Cardiac muscle cell (in vitro differentiated cells and primary cell): Measurements from ENCODE around the gene TCF7L1. TPM values are rescaled to one million over a fixed set of nuclear protein-coding genes. Genes with fewer than 3 reads are reported as not detected.

Experiments
- DNase-seq, 2 donors: peaks; one replicate each; pipeline versions ENCODE4 v3.0.0 to v3.0.0-alpha.2; 2010 to 2017; ENCODE audit warnings: low read depth in 1 of 2, low spot score in 1 of 2
- H3K27ac ChIP-seq: fragments of 200-600 bp; sonication (generic); 2 replicates; pipeline ENCODE4 v1.5.1; 2016
- H3K27me3 ChIP-seq: fragments of 200-600 bp; sonication (generic); 2 replicates; pipeline ENCODE4 v1.6.0; 2016; ENCODE audit warnings: control low read depth
- H3K36me3 ChIP-seq: fragments of 200-600 bp; sonication (generic); 2 replicates; pipeline ENCODE4 v1.5.1; 2016; ENCODE audit warnings: control low read depth
- H3K4me1 ChIP-seq: fragments of 200-600 bp; sonication (generic); 2 replicates; pipeline ENCODE4 v1.8.1; 2017; ENCODE audit warnings: low read depth, mild to moderate bottlenecking, mixed run types
- H3K4me3 ChIP-seq: fragments of 200-600 bp; sonication (generic); 2 replicates; pipeline ENCODE4 v1.5.1; 2016; ENCODE audit warnings: mild to moderate bottlenecking
- H3K9me3 ChIP-seq: fragments of 200-600 bp; sonication (generic); 2 replicates; pipeline ENCODE4 v1.5.1; 2017; ENCODE audit warnings: low read depth, mild to moderate bottlenecking, control low read depth
- polyA plus RNA-seq: library from polyadenylated mRNA; unstranded; fragments of >200 nt; fragmentation: Nextera tagmentation; extraction: Ambion mirVana; gene quantifications from 2 replicates; pipeline ENCODE4 v1.2.1, GENCODE V29; 2016
- total RNA-seq: library from RNA; depleted of rRNA; stranded (reverse); fragments of >200 nt; gene quantifications from 2 replicates; pipeline ENCODE4 v1.2.3, GENCODE V29; 2016
- TF ChIP-seq, protein P1 (sequence below): IDR thresholded peaks from 2 replicates; pipeline ENCODE4 v1.5.1; 2012; ENCODE audit warnings: low read depth, mild to moderate bottlenecking, low read length

Gene TCF7L1
- total and polyA plus RNA-seq, 2 experiments from 2014 or later = 5.3 to 10.0 TPM

DNA sequence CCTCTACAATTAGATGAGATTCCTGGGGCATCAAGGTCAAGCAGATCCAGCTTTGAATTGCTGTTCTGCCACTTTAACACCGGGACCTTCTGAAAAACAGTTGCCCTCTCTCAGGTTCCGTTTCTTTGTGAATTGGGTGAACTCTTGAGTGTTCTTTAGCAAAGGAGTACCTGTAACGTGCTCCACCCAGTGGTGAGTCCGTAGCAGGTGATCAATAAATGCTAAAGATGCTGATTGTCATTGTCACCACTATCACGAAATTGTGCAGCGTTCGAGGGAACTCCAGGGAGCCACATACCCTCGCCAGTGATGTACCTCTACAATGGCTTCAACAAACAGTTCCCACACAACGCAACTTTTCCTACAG lies 81.9 kb downstream of the TCF7L1 start:
- Histone ChIP-seq H3K36me3 (no peaks in the 10 kb centered on the region), H3K9me3 (no peaks in the 10 kb centered on the region), H3K27me3 (no peaks in the 10 kb centered on the region), H3K4me1 (peaks cover 11% of the 10 kb centered on the region), H3K4me3 (no peak overlapping the region), H3K27ac (no peak overlapping the region)
- no peak for DNase-seq
- TF ChIP-seq, protein P1, sequence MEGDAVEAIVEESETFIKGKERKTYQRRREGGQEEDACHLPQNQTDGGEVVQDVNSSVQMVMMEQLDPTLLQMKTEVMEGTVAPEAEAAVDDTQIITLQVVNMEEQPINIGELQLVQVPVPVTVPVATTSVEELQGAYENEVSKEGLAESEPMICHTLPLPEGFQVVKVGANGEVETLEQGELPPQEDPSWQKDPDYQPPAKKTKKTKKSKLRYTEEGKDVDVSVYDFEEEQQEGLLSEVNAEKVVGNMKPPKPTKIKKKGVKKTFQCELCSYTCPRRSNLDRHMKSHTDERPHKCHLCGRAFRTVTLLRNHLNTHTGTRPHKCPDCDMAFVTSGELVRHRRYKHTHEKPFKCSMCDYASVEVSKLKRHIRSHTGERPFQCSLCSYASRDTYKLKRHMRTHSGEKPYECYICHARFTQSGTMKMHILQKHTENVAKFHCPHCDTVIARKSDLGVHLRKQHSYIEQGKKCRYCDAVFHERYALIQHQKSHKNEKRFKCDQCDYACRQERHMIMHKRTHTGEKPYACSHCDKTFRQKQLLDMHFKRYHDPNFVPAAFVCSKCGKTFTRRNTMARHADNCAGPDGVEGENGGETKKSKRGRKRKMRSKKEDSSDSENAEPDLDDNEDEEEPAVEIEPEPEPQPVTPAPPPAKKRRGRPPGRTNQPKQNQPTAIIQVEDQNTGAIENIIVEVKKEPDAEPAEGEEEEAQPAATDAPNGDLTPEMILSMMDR = no peak

DNA sequence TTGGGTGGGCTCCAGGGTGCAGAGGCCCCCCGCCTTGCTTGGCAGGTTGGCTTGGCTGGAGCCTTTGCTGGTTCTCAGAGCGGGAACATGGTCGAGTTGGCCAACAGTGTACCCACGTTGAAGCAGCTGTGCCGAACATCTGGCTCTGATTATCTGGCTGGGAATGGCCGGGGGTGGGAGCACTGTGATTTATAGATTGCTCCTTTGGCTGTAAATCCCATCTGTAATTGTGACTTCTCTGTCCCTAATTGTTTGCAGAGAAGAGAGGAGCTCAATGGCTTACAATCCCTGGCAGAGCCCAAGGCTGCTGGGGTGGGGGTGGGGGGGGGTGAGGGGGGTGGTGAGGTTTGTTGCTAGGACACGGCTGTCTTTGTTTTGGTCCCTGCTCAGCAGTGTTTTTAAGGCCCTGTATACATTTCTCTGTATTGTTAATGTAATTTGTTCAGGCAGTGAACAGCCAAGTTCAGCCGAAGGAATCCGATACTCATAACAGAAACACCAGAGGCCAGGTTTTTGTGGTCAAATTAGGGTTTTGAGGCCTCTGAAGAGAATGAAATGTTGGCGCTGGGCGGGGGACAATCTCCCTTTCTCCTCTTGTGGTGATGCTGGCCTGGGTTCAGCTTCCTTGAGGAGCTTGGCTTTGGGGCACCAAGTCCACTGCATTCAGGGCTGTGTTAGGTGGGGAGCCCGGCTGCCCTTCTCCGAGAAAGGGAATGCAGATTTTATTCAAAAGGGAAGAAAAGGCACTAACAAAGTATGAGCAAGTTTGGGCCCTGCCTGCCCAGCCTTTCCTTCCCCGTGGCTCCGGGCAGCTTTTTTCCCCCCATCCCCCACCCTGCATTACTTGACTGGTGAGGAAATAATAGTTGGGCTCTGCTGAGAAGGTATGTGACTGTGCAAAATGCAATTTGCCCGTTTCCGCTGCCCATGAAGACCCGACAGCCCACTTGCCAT lies 82.5 kb downstream of the TCF7L1 start:
- peak in 1 of 2 donors; percentile 84 for DNase-seq
- Histone ChIP-seq H3K27ac (no peak overlapping the region), H3K36me3 (no peaks in the 10 kb centered on the region), H3K4me1 (peaks cover 11% of the 10 kb centered on the region), H3K9me3 (no peaks in the 10 kb centered on the region), H3K27me3 (no peaks in the 10 kb centered on the region), H3K4me3 (no peak overlapping the region)
- TF ChIP-seq, protein P1 = no peak

DNA sequence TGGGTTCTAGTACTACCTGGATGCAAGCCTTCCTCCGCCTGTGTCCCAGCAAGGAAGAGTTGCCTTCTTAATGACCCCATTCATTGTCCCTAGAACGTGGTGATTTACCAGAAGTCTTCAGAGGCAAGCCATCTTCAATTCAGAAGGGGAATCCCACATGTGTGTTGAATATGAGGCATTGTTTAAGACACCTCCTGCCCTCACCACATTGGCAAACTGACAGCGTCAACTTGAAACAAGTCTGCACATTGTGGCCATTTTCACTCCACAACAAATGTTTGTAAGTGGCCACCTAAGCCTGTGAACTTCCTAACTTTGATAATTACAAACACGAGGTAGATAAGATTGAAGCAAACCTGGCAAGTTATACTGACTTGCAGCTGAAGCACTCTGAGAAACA lies 83.7 kb downstream of the TCF7L1 start:
- Histone ChIP-seq H3K9me3 (no peaks in the 10 kb centered on the region), H3K4me1 (peaks cover 11% of the 10 kb centered on the region), H3K4me3 (no peak overlapping the region), H3K27ac (no peak overlapping the region), H3K27me3 (no peaks in the 10 kb centered on the region), H3K36me3 (no peaks in the 10 kb centered on the region)
- TF ChIP-seq, protein P1 = no peak
- no peak for DNase-seq

DNA sequence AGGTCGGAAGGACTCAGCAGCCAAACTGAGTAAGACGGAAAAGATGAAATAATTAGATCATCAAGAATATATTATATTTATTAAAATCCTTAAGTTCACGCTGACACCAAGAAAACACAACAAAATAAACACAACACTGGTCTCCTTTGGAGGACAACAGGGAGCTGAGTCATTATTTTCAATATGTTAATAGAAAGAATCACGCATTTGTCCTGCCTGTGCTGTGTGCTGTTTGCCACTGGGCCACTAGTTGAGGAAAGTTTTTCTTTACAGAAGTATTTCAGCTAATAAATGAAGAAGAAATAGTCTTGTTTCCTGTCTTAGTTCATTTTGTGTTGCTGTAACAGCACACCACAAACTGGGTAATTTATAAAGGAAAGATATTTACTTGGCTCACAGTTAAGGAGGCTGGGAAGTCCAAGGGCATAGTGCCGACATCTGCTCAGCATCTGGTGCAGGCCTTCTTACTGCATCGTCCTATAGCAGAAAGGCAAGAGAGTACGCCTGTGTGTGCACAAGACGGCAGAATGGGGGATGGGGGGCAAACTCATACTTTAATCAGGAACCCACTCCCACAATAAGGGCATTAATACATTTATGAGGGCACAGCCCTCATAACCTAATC lies 88.0 kb downstream of the TCF7L1 start:
- DNase-seq = peak in 1 of 2 donors; percentile 14
- no peak overlapping the region for H3K27ac ChIP-seq

DNA sequence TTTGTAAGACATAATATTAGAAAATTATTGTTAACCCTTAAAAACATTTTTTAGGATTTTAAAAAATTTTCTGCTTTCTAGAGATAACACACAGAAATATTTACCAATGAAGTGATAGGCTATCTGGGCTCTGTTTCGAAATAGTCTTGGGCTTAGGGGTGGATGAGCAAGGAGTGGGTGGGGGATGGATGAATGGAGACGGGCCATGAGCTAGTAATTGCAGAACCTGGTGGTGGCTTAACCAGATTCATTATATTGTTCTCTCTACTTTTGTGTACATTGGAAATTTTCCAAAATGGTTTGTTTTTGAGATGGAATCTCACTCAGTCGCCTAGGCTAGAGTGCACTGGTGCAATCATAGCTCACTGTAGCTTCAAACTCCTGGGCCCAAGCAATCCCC lies 89.6 kb downstream of the TCF7L1 start:
- Histone ChIP-seq H3K4me1 (no peaks in the 10 kb centered on the region), H3K36me3 (no peaks in the 10 kb centered on the region), H3K9me3 (no peaks in the 10 kb centered on the region), H3K4me3 (no peak overlapping the region), H3K27me3 (no peaks in the 10 kb centered on the region), H3K27ac (no peak overlapping the region)
- TF ChIP-seq, protein P1 = no peak
- DNase-seq = peak in 1 of 2 donors; percentile 42

More for the DNA sequence above, 88.0 kb downstream of the TCF7L1 start:
- TF ChIP-seq, protein P1 = no peak
- Histone ChIP-seq H3K36me3 (no peaks in the 10 kb centered on the region), H3K4me3 (no peak overlapping the region), H3K9me3 (no peaks in the 10 kb centered on the region), H3K4me1 (no peaks in the 10 kb centered on the region), H3K27me3 (no peaks in the 10 kb centered on the region)
